MM.1S (cell line): ENCODE data around the gene HOXC11.

Source experiments
- EZH2 ChIP-seq: fragments of 300-600 bp; sonication (generic); optimal IDR thresholded peaks from 2 replicates; pipeline ENCODE3; 2017; ENCODE audit warnings: low read depth, mild to moderate bottlenecking, antibody characterized with exemption, low read length, mixed read lengths
- TF ChIP-seq, protein P1 (sequence below): fragments of 300-600 bp; sonication (generic); IDR thresholded peaks from 2 replicates; pipeline ENCODE4 v1.5.1; 2016; ENCODE audit warnings: antibody characterized with exemption, low read length, mixed read lengths

DNA sequence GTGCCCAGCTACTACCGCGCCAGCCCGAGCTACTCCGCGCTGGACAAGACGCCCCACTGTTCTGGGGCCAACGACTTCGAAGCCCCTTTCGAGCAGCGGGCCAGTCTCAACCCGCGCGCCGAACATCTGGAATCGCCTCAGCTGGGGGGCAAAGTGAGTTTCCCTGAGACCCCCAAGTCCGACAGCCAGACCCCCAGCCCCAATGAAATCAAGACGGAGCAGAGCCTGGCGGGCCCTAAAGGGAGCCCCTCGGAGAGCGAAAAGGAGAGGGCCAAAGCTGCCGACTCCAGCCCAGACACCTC is 12.7 kb downstream of the HOXC11 start:
- no peak for TF ChIP-seq EZH2
- TF ChIP-seq, protein P1, sequence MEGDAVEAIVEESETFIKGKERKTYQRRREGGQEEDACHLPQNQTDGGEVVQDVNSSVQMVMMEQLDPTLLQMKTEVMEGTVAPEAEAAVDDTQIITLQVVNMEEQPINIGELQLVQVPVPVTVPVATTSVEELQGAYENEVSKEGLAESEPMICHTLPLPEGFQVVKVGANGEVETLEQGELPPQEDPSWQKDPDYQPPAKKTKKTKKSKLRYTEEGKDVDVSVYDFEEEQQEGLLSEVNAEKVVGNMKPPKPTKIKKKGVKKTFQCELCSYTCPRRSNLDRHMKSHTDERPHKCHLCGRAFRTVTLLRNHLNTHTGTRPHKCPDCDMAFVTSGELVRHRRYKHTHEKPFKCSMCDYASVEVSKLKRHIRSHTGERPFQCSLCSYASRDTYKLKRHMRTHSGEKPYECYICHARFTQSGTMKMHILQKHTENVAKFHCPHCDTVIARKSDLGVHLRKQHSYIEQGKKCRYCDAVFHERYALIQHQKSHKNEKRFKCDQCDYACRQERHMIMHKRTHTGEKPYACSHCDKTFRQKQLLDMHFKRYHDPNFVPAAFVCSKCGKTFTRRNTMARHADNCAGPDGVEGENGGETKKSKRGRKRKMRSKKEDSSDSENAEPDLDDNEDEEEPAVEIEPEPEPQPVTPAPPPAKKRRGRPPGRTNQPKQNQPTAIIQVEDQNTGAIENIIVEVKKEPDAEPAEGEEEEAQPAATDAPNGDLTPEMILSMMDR, result no peak
